ENCODE measurements around the gene FILIP1L.
A peak's percentile ranks its signal among the peaks of the same experiment; 100 is the strongest.

The FILIP1L gene

GRCh38 chr3:100006570-100007271, 107.6 kb downstream of the FILIP1L start:
- DNase-seq = peak; percentile 16

- no peak for DNase-seq
These were observed 108.5 kb downstream of the FILIP1L start for GRCh38 chr3:100005665-100006393.

GRCh38 chr3:100004931-100005330, 109.4 kb downstream of the FILIP1L start:
- DNase-seq = no peak

GRCh38 chr3:100003609-100004503, 110.4 kb downstream of the FILIP1L start:
- no peak for DNase-seq

GRCh38 chr3:100002599-100003350, 111.5 kb downstream of the FILIP1L start:
- DNase-seq = no peak

- no peak for DNase-seq
These were observed 112.6 kb downstream of the FILIP1L start for GRCh38 chr3:100001526-100002270.

- DNase-seq = no peak
These were observed 113.2 kb downstream of the FILIP1L start for GRCh38 chr3:100001083-100001482.

- no peak for DNase-seq
These were observed 114.8 kb downstream of the FILIP1L start for GRCh38 chr3:99999536-99999935.

- DNase-seq = no peak
These were observed 117.0 kb downstream of the FILIP1L start for GRCh38 chr3:99997293-99997692.

GRCh38 chr3:99990179-99990578, 124.1 kb downstream of the FILIP1L start:
- no peak for DNase-seq

- DNase-seq = no peak
These were observed 129.6 kb downstream of the FILIP1L start for GRCh38 chr3:99984668-99985067.

GRCh38 chr3:99984139-99984538, 130.2 kb downstream of the FILIP1L start:
- DNase-seq = no peak

GRCh38 chr3:99982650-99983049, 131.7 kb downstream of the FILIP1L start:
- no peak for DNase-seq

- DNase-seq = no peak
These were observed 133.2 kb downstream of the FILIP1L start for GRCh38 chr3:99981138-99981537.

GRCh38 chr3:99980606-99981005, 133.7 kb downstream of the FILIP1L start:
- DNase-seq = no peak

- DNase-seq = no peak
These were observed 136.1 kb downstream of the FILIP1L start for GRCh38 chr3:99978221-99978620.

- DNase-seq = no peak
These were observed 137.7 kb downstream of the FILIP1L start for GRCh38 chr3:99976584-99976983.

- no peak for DNase-seq
These were observed 139.3 kb downstream of the FILIP1L start for GRCh38 chr3:99974989-99975388.

GRCh38 chr3:99972380-99973104, 141.8 kb downstream of the FILIP1L start:
- DNase-seq = no peak

GRCh38 chr3:99971761-99972160, 142.5 kb downstream of the FILIP1L start:
- DNase-seq = no peak

GRCh38 chr3:99970198-99970597, 144.1 kb downstream of the FILIP1L start:
- no peak for DNase-seq
